Trophoblast cell (in vitro differentiated cells and primary cell): ENCODE measurements around the gene CORO1A.

Experiments
- DNase-seq, 2 donors: peaks; one replicate each; pipeline ENCODE4 v3.0.0-alpha.2; 2016
- H2AFZ ChIP-seq: 2 replicates; pipeline ENCODE4 v1.6.1; 2013; ENCODE audit warnings: low read length, moderate library complexity, mild to moderate bottlenecking; ENCODE audit not compliant: insufficient read depth, poor library complexity
- H2AK5ac ChIP-seq: 2 replicates; pipeline ENCODE4 v1.6.1; 2013; ENCODE audit warnings: mild to moderate bottlenecking, low read length
- H2BK120ac ChIP-seq: 2 replicates; pipeline ENCODE4 v1.6.1; 2013; ENCODE audit warnings: low read length, mild to moderate bottlenecking, moderate library complexity; ENCODE audit not compliant: insufficient read depth, poor library complexity
- H2BK12ac ChIP-seq: 2 replicates; pipeline ENCODE4 v1.6.1; 2013; ENCODE audit warnings: mild to moderate bottlenecking, low read length, moderate library complexity
- H2BK5ac ChIP-seq: 2 replicates; pipeline ENCODE4 v1.6.1; 2013; ENCODE audit warnings: low read length, low read depth, moderate library complexity, mild to moderate bottlenecking; ENCODE audit not compliant: poor library complexity
- H3K14ac ChIP-seq: 2 replicates; pipeline ENCODE4 v1.6.1; 2013; ENCODE audit warnings: mild to moderate bottlenecking, low read length
- H3K18ac ChIP-seq: 2 replicates; pipeline ENCODE4 v1.6.1; 2013; ENCODE audit warnings: mild to moderate bottlenecking, low read length
- H3K23ac ChIP-seq: 2 replicates; pipeline ENCODE4 v1.6.1; 2013; ENCODE audit warnings: low read length
- H3K27ac ChIP-seq: 2 replicates; pipeline ENCODE4 v1.5.1; 2013; ENCODE audit warnings: low read depth, mild to moderate bottlenecking, inconsistent platforms, low read length, moderate library complexity
- H3K27me3 ChIP-seq: 2 replicates; pipeline ENCODE4 v1.6.1; 2013; ENCODE audit warnings: inconsistent platforms, mild to moderate bottlenecking, low read length, moderate library complexity; ENCODE audit not compliant: insufficient read depth
- H3K36me3 ChIP-seq, 2 experiments: 1 replicate in 1 of 2; 2 replicates in 1 of 2; pipeline ENCODE4 v1.6.1; 2013; ENCODE audit warnings: low read length in 2 of 2, mild to moderate bottlenecking in 2 of 2, moderate library complexity in 1 of 2; ENCODE audit not compliant: insufficient read depth in 2 of 2, control insufficient read depth in 1 of 2
- H3K4ac ChIP-seq: 2 replicates; pipeline ENCODE4 v1.6.1; 2013; ENCODE audit warnings: low read depth, mild to moderate bottlenecking, low read length, moderate library complexity
- H3K4me1 ChIP-seq, 2 experiments: 1 replicate in 1 of 2; 2 replicates in 1 of 2; pipeline ENCODE4 v1.6.1; 2013; ENCODE audit warnings: low read length in 2 of 2, mild to moderate bottlenecking in 2 of 2, moderate library complexity in 1 of 2; ENCODE audit not compliant: insufficient read depth in 2 of 2, control insufficient read depth in 1 of 2
- H3K4me2 ChIP-seq: 2 replicates; pipeline ENCODE4 v1.6.1; 2013; ENCODE audit warnings: inconsistent platforms, mild to moderate bottlenecking, low read length, moderate library complexity
- H3K4me3 ChIP-seq: 2 replicates; pipeline ENCODE4 v1.5.1; 2013; ENCODE audit warnings: mild to moderate bottlenecking, low read depth, low read length, inconsistent platforms
- H3K79me1 ChIP-seq: one replicate; pipeline ENCODE4 v1.6.1; 2013; ENCODE audit warnings: low read length
- H3K79me2 ChIP-seq: 2 replicates; pipeline ENCODE4 v1.6.1; 2013; ENCODE audit warnings: low read length, mild to moderate bottlenecking; ENCODE audit not compliant: control insufficient read depth, insufficient read depth, poor library complexity
- H3K9ac ChIP-seq: 2 replicates; pipeline ENCODE4 v1.6.1; 2013; ENCODE audit warnings: mild to moderate bottlenecking, low read length
- H3K9me3 ChIP-seq: 2 replicates; pipeline ENCODE4 v1.6.1; 2013; ENCODE audit warnings: low read depth, mild to moderate bottlenecking, control low read depth, inconsistent platforms, low read length; ENCODE audit not compliant: insufficient read depth
- H4K12ac ChIP-seq: 2 replicates; pipeline ENCODE4 v1.6.1; 2013; ENCODE audit warnings: low read depth, mild to moderate bottlenecking, low read length, moderate library complexity
- H4K8ac ChIP-seq: 2 replicates; pipeline ENCODE4 v1.6.1; 2013; ENCODE audit warnings: low read depth, mild to moderate bottlenecking, low read length, moderate library complexity
- H4K91ac ChIP-seq: one replicate; pipeline ENCODE4 v1.6.1; 2013; ENCODE audit warnings: low read depth, mild to moderate bottlenecking, low read length, moderate library complexity
- WGBS: extraction: QIAGEN DNeasy Blood & Tissue Kit; methylation state at CpG from one replicate; pipeline ENCODE4 v1.1.7; 2013; ENCODE audit warnings: missing lambda C conversion rate; ENCODE audit not compliant: insufficient read length, insufficient coverage; ENCODE audit errors: extremely low coverage; 5-methylcytosine and 5-hydroxymethylcytosine counted together

The CORO1A gene

DNA sequence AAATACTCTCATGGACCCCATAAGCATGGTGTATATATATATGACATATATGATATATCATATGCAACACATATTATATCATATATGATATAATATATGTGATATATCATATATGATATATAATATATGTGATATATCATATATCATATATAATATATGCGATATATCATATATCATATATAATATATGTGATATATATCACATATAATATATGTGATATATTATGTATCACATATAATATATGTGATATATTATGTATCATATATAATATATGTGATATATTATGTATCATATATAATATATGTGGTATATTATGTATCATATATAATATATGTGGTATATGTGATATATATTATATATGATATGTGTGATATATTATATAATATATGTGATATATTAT, 38.5 kb upstream of the CORO1A start:
- no peak overlapping the region for H3K18ac ChIP-seq
- no peak overlapping the region for H2AK5ac ChIP-seq
- H4K91ac ChIP-seq = no peak overlapping the region
- H3K4me3 ChIP-seq = no peak overlapping the region
- no CpG with 5 or more reads among the region's 1 CpG for WGBS
- H3K14ac ChIP-seq = no peak overlapping the region
- DNase-seq = no peak
- H3K9ac ChIP-seq = no peak overlapping the region
- H2BK12ac ChIP-seq = no peak overlapping the region
- no peak overlapping the region for H3K4ac ChIP-seq
- no peaks in the 10 kb centered on the region for H3K4me1 ChIP-seq
- H3K36me3 ChIP-seq = no peaks in the 10 kb centered on the region
- H2AFZ ChIP-seq = no peak overlapping the region
- no peak overlapping the region for H3K23ac ChIP-seq
- H2BK120ac ChIP-seq = no peak overlapping the region
- H3K27me3 ChIP-seq = no peaks in the 10 kb centered on the region
- no peak overlapping the region for H2BK5ac ChIP-seq
- H4K12ac ChIP-seq = no peak overlapping the region
- peaks cover 3% of the 10 kb centered on the region for H3K9me3 ChIP-seq
- H3K4me2 ChIP-seq = no peak overlapping the region
- H3K79me2 ChIP-seq = no peaks in the 10 kb centered on the region
- no peak overlapping the region for H4K8ac ChIP-seq
- no peaks in the 10 kb centered on the region for H3K79me1 ChIP-seq
- no peak overlapping the region for H3K27ac ChIP-seq

DNA sequence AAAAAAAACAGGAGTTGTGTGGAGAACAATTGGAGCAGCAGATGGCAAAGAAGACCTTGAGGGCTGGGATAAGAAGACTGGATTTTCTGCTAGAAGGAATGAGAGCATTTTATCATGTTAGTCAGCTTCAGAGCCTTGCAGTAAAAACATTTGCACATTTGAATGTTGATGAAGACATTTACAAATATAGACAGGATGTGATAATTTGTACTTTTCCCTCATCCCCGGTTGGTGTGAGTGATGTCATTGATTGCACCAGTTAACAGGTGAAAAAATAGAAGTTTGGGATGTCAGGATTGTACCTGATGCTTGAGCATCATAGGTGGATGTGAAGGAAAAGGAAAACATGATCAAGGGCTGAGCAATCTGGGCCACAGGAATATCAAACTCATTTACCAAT, 37.7 kb upstream of the CORO1A start:
- Histone ChIP-seq H3K4me2 (no peak overlapping the region), H3K18ac (no peak overlapping the region), H3K79me2 (no peaks in the 10 kb centered on the region), H3K4ac (no peak overlapping the region), H4K8ac (no peak overlapping the region), H3K36me3 (no peaks in the 10 kb centered on the region), H3K4me1 (no peaks in the 10 kb centered on the region), H2AK5ac (no peak overlapping the region), H4K12ac (no peak overlapping the region), H2BK120ac (no peak overlapping the region), H4K91ac (no peak overlapping the region), H3K79me1 (no peaks in the 10 kb centered on the region), H3K14ac (no peak overlapping the region), H3K27me3 (no peaks in the 10 kb centered on the region), H2BK5ac (no peak overlapping the region), H2AFZ (no peak overlapping the region), H2BK12ac (no peak overlapping the region), H3K23ac (no peak overlapping the region), H3K4me3 (no peak overlapping the region), H3K9me3 (peaks cover 3% of the 10 kb centered on the region), H3K27ac (no peak overlapping the region), H3K9ac (no peak overlapping the region)
- no CpG with 5 or more reads among the region's 1 CpG for WGBS
- no peak for DNase-seq

DNA sequence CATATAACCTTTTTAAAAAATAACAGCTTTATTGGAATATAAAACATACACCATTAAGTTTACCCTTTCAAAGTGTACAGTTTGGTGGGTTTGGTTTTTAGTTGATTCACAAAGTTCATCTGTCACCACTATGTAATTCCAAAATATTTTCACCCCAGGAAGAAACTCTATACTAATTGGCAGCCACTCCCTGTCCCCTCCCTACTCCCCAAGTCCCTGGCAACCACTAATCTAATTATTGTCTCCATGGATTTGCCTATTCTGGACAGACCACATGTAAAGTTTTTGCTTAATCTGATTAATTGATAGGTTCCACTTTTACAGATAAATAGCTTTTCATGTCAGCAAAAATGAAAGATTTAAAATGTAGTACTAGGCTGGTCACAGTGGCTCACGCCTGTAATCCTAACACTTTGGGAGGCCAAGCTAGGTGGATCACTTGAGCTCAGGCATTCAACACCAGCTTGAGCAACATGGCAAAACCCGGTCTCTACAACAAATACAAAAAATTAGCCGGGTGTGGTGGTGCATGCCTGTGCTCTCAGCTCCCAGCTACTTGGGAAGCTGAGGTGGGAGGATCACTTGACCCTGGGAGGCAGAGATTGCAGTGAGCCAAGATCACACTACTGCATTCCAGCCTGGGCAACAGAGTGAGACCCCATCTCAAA, 35.4 kb upstream of the CORO1A start:
- no peak overlapping the region for H3K9ac ChIP-seq
- WGBS = no CpG with 5 or more reads among the region's 3 CpGs
- H3K36me3 ChIP-seq = no peaks in the 10 kb centered on the region
- no peak overlapping the region for H3K4me3 ChIP-seq
- H3K27ac ChIP-seq = no peak overlapping the region
- H3K4me2 ChIP-seq = no peak overlapping the region
- no peak overlapping the region for H2AFZ ChIP-seq
- H3K4ac ChIP-seq = no peak overlapping the region
- no peaks in the 10 kb centered on the region for H3K79me2 ChIP-seq
- no peak overlapping the region for H2BK12ac ChIP-seq
- H3K4me1 ChIP-seq = no peaks in the 10 kb centered on the region
- H2BK5ac ChIP-seq = no peak overlapping the region
- H4K91ac ChIP-seq = no peak overlapping the region
- no peak overlapping the region for H2AK5ac ChIP-seq
- H2BK120ac ChIP-seq = no peak overlapping the region
- no peak overlapping the region for H3K18ac ChIP-seq
- DNase-seq = peak; percentile 75 to 82
- no peak overlapping the region for H3K23ac ChIP-seq
- H3K14ac ChIP-seq = no peak overlapping the region
- H4K12ac ChIP-seq = no peak overlapping the region
- H4K8ac ChIP-seq = no peak overlapping the region
- peaks cover 3% of the 10 kb centered on the region for H3K9me3 ChIP-seq
- no peaks in the 10 kb centered on the region for H3K79me1 ChIP-seq
- no peaks in the 10 kb centered on the region for H3K27me3 ChIP-seq

DNA sequence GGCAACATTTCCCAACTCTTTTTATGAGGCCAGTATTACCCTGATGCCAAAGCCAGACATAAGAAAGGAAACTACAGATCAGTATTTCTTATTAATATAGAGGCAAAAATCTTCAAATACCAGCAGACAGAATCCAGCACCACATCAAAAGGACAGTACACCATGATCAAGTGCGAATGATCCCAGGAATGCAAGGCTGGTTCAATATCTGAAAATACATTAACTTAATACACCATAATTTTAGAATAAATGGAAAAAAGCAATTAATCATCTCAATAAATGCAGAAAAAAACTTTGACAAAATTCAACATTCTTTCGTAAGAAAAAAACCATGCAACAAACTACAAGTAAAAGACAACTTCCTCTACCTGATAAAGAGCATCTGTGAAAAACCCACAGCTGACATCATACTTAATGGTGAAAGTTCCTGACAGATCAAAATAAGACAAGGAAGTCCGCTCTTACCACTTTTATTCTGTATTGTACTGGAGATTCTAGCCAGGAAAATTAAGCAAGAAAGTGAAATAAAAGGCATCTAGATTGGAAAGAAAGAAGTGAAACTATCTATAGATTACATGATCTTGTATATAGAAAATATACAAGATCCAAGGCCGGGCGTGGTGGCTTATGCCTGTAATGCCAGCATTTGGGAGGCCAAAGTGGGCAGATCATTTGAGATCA, 34.0 kb upstream of the CORO1A start:
- Histone ChIP-seq H3K27me3 (no peaks in the 10 kb centered on the region), H2BK5ac (no peak overlapping the region), H3K23ac (no peak overlapping the region), H3K79me1 (no peaks in the 10 kb centered on the region), H3K4me3 (no peak overlapping the region), H2AK5ac (no peak overlapping the region), H3K9me3 (peaks cover 3% of the 10 kb centered on the region), H3K79me2 (no peaks in the 10 kb centered on the region), H3K4me2 (no peak overlapping the region), H3K4me1 (no peaks in the 10 kb centered on the region), H2BK12ac (no peak overlapping the region), H3K4ac (no peak overlapping the region), H3K14ac (no peak overlapping the region), H3K27ac (no peak overlapping the region), H3K36me3 (no peaks in the 10 kb centered on the region), H2BK120ac (no peak overlapping the region), H4K8ac (no peak overlapping the region), H4K91ac (no peak overlapping the region), H3K9ac (no peak overlapping the region), H4K12ac (no peak overlapping the region), H2AFZ (no peak overlapping the region), H3K18ac (no peak overlapping the region)
- no CpG with 5 or more reads among the region's 5 CpGs for WGBS
- DNase-seq = no peak
